Activated naive CD4-positive, alpha-beta T cell treated with anti-CD3 and anti-CD28 coated beads, Interleukin-2, amount 10 ng/mL, durations not matched to agents 7 days and 5 days (primary cell): ENCODE results near the gene NDUFS7.

ENCODE experiments used
- CTCF ChIA-PET: fragments of 350-600 bp; sonication (Branson Sonifier 250); formaldehyde crosslinking; loops from one replicate; lab custom pipeline; 2021; ENCODE audit warnings: antibody characterized with exemption; lab: Charles Lee
- DNase-seq: peaks from one replicate; pipeline ENCODE4 v3.0.0-alpha.2; 2020
- H3K27ac Mint-ChIP-seq: one replicate; pipeline ENCODE4 v1.8.0; 2021; ENCODE audit warnings: mild to moderate bottlenecking, moderate library complexity, mixed read lengths
- H3K27me3 Mint-ChIP-seq: one replicate; pipeline ENCODE4 v1.8.0; 2021; ENCODE audit warnings: mild to moderate bottlenecking, mixed read lengths
- H3K36me3 Mint-ChIP-seq: one replicate; pipeline ENCODE4 v1.8.0; 2021; ENCODE audit warnings: mixed read lengths
- H3K4me1 Mint-ChIP-seq: one replicate; pipeline ENCODE4 v1.8.0; 2021; ENCODE audit warnings: mixed read lengths
- H3K4me3 Mint-ChIP-seq: one replicate; pipeline ENCODE4 v1.8.0; 2021; ENCODE audit warnings: mild to moderate bottlenecking, moderate library complexity, mixed read lengths
- H3K9me3 Mint-ChIP-seq: one replicate; pipeline ENCODE4 v1.8.0; 2021; ENCODE audit warnings: mixed read lengths

The NDUFS7 gene

DNA sequence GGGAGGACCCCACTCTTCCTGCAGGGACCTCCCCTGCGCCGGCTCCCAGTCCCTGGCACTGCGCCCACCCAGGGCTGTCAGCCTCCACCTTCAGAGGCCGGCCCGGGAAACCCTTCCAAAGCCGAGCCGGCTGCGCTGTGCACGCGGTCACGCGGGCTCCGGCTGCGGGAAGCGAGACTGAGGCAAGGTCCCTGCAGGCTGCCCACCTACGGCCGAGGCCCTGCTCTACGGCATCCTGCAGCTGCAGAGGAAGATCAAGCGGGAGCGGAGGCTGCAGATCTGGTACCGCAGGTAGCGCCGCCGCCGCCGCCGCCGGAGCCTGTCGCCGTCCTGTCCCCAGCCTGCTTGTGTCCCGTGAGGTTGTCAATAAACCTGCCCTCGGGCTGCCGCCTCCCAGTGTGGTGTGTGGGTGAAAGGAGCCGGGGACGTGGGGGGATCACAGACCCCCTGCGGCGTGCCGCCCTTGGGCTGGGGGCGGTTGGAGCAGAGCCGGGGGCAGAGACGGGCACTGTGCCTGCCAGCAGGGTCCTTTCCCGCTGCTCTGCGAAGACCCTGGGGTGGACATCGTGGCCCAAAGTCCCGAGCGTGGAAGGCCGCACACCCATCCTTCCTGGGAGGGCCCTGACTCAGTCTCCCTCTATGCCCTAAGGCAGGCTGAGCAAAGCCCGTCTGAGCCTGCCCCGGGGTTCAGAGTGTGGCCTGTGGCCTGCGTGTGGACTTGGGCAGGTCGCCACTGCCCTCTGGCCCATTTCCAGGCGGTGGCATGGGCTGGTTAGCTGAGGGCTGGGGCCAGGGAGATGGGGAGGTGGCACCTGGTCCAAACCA is 11.7 kb downstream of the NDUFS7 start:
- Mint-ChIP-seq H3K27me3 (no peaks in the 10 kb centered on the region), H3K4me3 (no peak overlapping the region), H3K27ac (no peak overlapping the region), H3K4me1 (peaks cover 13% of the 10 kb centered on the region), H3K36me3 (peaks cover 7% of the 10 kb centered on the region), H3K9me3 (no peaks in the 10 kb centered on the region)
- CTCF ChIA-PET = no interaction called here
- no peak for DNase-seq

DNA sequence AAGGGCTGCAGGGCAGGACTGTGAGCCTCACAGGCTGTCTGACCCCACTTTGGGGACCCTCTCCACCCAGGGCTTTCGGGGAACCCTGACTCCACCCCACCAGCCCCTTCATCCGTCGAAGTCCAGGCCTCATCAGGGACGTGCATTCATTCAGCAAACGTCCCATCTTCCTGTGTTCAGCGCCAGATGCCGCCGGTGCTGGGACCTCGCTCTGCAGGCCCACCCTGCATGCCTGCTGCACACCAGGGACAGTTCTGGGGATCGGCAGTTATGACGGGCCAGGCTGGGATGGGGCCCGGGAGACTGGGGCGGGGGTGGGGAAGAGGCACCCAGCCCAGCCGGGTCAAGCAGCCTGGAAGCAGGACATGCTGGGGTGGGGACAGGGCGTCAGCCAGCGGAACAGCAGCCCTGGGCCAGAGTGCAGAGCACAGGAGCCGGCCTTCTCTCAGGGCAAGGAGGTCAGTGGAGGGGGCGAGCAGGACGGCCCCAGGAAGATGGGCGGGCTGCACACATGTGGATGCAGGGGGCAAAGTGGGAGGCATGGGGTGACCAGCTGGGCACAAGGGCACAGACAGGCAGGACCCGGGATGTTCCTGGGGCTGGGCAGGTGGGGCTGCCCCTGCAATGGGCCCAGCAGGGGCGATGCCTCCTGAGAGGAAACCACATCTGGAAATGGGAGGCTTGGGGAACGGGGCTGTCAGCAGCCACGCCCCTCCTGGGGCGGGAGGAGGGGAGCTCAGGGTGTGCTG is 12.5 kb downstream of the NDUFS7 start:
- Mint-ChIP-seq H3K4me3 (no peak overlapping the region), H3K9me3 (no peaks in the 10 kb centered on the region), H3K27me3 (no peaks in the 10 kb centered on the region), H3K27ac (no peak overlapping the region), H3K4me1 (peaks cover 19% of the 10 kb centered on the region), H3K36me3 (peaks cover 5% of the 10 kb centered on the region)
- DNase-seq = peak; percentile 34
- CTCF ChIA-PET = no interaction called here

GRCh38 chr19:1396768-1397679 is 13.3 kb downstream of the NDUFS7 start:
- Mint-ChIP-seq H3K27me3 (peaks cover 1% of the 10 kb centered on the region), H3K9me3 (no peaks in the 10 kb centered on the region), H3K4me3 (no peak overlapping the region), H3K36me3 (peaks cover 5% of the 10 kb centered on the region), H3K27ac (no peak overlapping the region), H3K4me1 (peaks cover 22% of the 10 kb centered on the region)
- no peak for DNase-seq
- CTCF ChIA-PET = interaction anchor here (0.6 kb wide), 1 partner anchor 12 kb away, joined by 4 read pairs; no protein-coding TSS in a partner anchor

GRCh38 chr19:1397838-1398237 is 14.1 kb downstream of the NDUFS7 start:
- H3K27ac Mint-ChIP-seq = no peak overlapping the region
- H3K9me3 Mint-ChIP-seq = no peaks in the 10 kb centered on the region

GRCh38 chr19:1399079-1399478 is 15.4 kb downstream of the NDUFS7 start:
- H3K9me3 Mint-ChIP-seq = no peaks in the 10 kb centered on the region
- peaks cover 17% of the 10 kb centered on the region for H3K27me3 Mint-ChIP-seq
- no peak overlapping the region for H3K4me3 Mint-ChIP-seq
- no peaks in the 10 kb centered on the region for H3K36me3 Mint-ChIP-seq
- no peak for DNase-seq
- H3K4me1 Mint-ChIP-seq = peaks cover 30% of the 10 kb centered on the region
- no peak overlapping the region for H3K27ac Mint-ChIP-seq
- CTCF ChIA-PET = no interaction called here

More at GRCh38 chr19:1397838-1398237, 14.1 kb downstream of the NDUFS7 start:
- CTCF ChIA-PET = interaction anchor here (0.6 kb wide), 1 partner anchor 13 kb away, joined by 4 read pairs; no protein-coding TSS in a partner anchor
- DNase-seq = no peak
- Mint-ChIP-seq H3K27me3 (peaks cover 9% of the 10 kb centered on the region), H3K36me3 (no peaks in the 10 kb centered on the region), H3K4me1 (peaks cover 27% of the 10 kb centered on the region), H3K4me3 (no peak overlapping the region)

GRCh38 chr19:1399745-1400144 is 16.0 kb downstream of the NDUFS7 start:
- Mint-ChIP-seq H3K36me3 (no peaks in the 10 kb centered on the region), H3K27ac (no peak overlapping the region), H3K4me3 (no peak overlapping the region), H3K4me1 (peaks cover 30% of the 10 kb centered on the region), H3K27me3 (peaks cover 22% of the 10 kb centered on the region), H3K9me3 (no peaks in the 10 kb centered on the region)
- CTCF ChIA-PET = no interaction called here
- no peak for DNase-seq

- Mint-ChIP-seq H3K4me1 (peaks cover 30% of the 10 kb centered on the region), H3K36me3 (no peaks in the 10 kb centered on the region), H3K9me3 (no peaks in the 10 kb centered on the region), H3K4me3 (peak overlapping the region; percentile 71), H3K27ac (no peak overlapping the region), H3K27me3 (peaks cover 22% of the 10 kb centered on the region)
- no peak for DNase-seq
- CTCF ChIA-PET = no interaction called here
Observed at GRCh38 chr19:1400281-1401137, 16.8 kb downstream of the NDUFS7 start.

DNA sequence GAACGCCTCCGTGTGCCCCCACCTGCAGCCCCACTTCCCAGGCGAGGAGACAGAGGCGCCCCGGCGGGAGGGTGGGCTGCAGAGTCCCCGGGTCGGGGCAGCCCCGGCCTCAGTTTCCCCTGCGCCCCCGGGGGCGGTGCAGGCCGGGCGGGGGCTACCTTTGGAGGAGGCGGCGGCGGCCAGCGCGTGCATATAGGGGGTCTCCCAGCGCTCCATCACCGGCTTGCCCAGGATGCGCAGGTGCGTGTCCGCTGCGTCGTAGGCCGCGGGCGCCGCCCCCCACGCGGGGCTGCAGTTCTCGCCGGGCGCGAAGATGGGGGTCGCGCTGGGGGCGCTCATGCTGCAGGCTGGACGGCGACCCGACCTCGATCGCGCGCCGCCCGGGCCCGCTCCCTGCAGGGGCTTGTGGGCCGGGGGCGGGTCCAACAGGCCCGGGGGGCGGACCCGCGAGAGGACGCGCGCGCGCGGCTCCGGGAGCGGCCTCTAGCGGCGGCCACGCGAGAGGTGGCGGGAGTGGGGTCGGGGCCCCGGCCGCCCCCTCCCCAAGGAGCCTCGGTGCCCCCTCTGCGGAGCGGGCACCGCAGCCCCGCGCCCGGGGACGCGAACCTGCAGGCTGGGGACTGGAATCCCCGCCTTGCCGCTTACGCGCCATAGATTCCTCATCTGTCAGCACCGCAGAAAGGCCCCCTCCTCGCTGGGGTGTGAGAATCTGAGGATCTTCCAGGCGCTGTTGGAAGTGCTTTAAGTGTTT is 17.6 kb downstream of the NDUFS7 start, which contains the start of gene GAMT:
Gene GAMT, minus strand, starts transcription at position 405 of the 751 bp plus-strand sequence. Its CDS starts 66 bp downstream, at position 339.
- H3K27ac Mint-ChIP-seq = no peak within 1 kb of the TSS
- peak; percentile 71 for DNase-seq
- CTCF ChIA-PET = no interaction called here
- no peaks in the 10 kb centered on the region for H3K9me3 Mint-ChIP-seq
- H3K27me3 Mint-ChIP-seq = peaks cover 22% of the 10 kb centered on the region
- peak within 1 kb of the TSS; percentile 71 for H3K4me3 Mint-ChIP-seq
- H3K36me3 Mint-ChIP-seq = no peaks in the 10 kb centered on the region
- H3K4me1 Mint-ChIP-seq = peaks cover 28% of the 10 kb centered on the region

DNA sequence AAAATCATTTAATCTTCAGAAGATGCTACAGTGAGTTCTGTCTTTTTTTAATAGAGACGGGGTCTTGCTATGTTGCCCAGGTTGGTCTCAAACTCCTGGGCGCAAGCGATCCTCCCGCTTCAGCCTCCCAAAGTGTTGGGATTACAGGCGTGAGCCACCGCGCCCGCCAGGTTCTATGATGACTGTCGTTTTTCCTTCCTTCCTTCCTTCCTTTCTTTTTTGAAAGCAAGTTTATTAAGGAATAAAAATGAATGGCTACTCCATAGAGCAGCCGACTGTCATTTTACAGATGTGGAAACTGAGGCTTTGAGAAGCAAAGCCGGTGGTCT is 18.1 kb downstream of the NDUFS7 start:
- Mint-ChIP-seq H3K36me3 (no peaks in the 10 kb centered on the region), H3K27me3 (peaks cover 22% of the 10 kb centered on the region), H3K4me1 (peaks cover 29% of the 10 kb centered on the region), H3K4me3 (peak overlapping the region; percentile 49), H3K27ac (no peak overlapping the region), H3K9me3 (no peaks in the 10 kb centered on the region)
- CTCF ChIA-PET = no interaction called here
- no peak for DNase-seq

DNA sequence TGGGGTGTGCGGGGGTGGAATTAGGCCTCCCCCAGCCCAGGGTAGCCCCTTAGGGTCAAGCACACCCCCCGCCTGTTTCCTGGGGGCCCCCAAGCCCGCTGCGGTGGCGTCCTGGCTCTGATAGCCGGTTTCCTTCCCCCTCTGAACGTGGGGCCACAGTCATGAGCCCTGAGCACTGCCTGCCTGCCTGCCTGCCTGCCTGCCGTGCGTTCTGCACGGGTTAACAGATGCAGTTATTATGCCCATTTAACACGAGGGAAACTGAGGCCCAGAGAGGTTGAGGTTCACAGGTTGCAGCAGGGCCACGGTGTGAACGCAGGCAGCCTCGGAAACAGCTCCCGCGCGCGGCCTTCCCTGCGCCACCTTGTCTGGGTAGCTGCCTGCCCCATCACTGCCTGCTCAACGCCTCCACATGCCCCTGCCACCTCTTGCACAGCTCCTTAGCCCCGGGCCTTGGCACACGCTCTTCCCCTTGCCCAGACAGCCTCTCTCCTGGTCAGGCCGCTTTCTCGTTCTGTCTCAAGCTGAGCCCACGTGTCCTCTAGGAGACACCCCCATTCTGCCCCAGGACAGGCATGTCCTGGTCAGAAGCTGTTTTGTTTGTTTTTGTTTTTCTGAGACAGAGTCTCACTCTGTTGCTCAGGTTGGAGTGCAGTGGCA is 18.8 kb downstream of the NDUFS7 start:
- Mint-ChIP-seq H3K4me3 (peak overlapping the region; percentile 55), H3K27ac (peak overlapping the region; percentile 43)

DNA sequence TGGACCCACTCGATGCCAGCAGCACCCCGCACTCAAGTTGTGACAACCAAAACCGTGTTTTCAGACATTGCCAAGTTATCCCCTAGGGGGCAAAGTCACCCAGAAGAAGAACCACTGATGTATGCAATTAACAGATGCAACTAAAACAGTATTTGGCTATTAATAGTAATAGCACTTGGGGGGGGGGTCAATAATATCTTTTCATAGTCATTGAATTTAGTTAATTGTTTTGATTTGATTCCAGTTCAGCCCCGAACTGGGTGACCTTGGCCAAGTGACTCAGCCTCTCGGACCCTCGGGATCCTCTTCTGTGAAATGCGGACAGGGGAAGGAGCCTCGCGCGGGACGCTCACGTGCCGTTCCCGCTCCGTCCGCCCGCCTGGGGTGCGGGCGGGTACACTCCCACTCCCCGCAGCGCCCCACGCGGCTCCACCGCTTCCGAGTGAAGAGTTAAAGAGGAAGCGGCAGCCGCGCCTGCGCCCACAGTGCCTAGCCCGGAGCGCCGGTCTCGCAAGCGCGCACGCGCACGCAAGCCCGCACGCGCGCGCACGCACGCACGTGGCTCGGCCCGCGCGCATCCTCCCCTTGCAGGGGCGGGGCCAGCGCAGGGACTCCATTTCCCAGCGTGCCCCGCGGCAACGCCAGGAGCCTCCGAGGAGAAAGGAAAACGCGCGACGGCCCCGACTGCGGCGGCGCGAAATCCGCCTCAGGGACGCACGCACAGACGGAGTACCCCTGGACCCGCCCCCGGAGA is 23.2 kb downstream of the NDUFS7 start:
- peaks cover 21% of the 10 kb centered on the region for H3K27me3 Mint-ChIP-seq
- H3K4me3 Mint-ChIP-seq = peak overlapping the region; percentile 75
- DNase-seq = peak; percentile 99
- CTCF ChIA-PET = no interaction called here
- peak overlapping the region; percentile 89 for H3K27ac Mint-ChIP-seq
- peaks cover 22% of the 10 kb centered on the region for H3K36me3 Mint-ChIP-seq
- no peaks in the 10 kb centered on the region for H3K9me3 Mint-ChIP-seq
- peaks cover 49% of the 10 kb centered on the region for H3K4me1 Mint-ChIP-seq

More for the DNA sequence above, 18.8 kb downstream of the NDUFS7 start:
- Mint-ChIP-seq H3K27me3 (peaks cover 22% of the 10 kb centered on the region), H3K4me1 (peaks cover 31% of the 10 kb centered on the region), H3K9me3 (no peaks in the 10 kb centered on the region), H3K36me3 (no peaks in the 10 kb centered on the region)
- CTCF ChIA-PET = no interaction called here
- DNase-seq = no peak
